Astrocyte of the cerebellum (primary cell): Measurements from ENCODE around the gene RCSD1.

Experiments
- DNase-seq: peaks from one replicate; pipeline ENCODE4 v3.0.0-alpha.2; 2011; ENCODE audit warnings: low read depth
- H3K4me3 ChIP-seq: 2 replicates; pipeline ENCODE4 v1.5.1; 2011; ENCODE audit warnings: mild to moderate bottlenecking, low read depth, low read length, moderate library complexity
- in situ Hi-C: cut with HindIII; loops from 2 replicates; pipeline ENCODE4 v1.10.0; 2017; ENCODE audit warnings: low sequenced_read_pairs
- TF ChIP-seq, protein P1 (sequence below): IDR thresholded peaks from 2 replicates; pipeline ENCODE4 v1.5.1; 2012; ENCODE audit warnings: low read length, low read depth, moderate library complexity, mild to moderate bottlenecking; ENCODE audit errors: missing control alignments

Gene RCSD1

DNA sequence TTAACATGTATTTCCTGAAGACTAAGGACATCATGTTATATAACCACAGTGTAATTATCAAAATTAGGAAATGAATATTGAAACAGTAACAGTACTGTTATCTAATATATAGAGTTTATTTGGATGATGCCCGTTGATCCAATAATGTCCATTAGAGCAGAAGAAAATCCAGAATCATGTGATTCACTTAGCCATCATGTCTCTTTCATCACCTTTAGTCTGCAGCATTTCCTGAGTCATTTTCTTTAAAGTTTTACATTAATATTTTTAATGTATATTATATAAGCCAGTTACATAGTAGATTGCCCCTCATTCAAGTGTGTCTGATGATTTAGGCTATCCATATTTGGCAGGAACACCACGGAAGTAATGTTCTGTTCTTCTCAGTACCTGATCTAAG is 120.6 kb downstream of the RCSD1 start:
- in situ Hi-C loops = no loop called here

GRCh38 chr1:167751676-167752075 is 121.6 kb downstream of the RCSD1 start:
- DNase-seq = no peak
- H3K4me3 ChIP-seq = no peak overlapping the region
- TF ChIP-seq, protein P1, sequence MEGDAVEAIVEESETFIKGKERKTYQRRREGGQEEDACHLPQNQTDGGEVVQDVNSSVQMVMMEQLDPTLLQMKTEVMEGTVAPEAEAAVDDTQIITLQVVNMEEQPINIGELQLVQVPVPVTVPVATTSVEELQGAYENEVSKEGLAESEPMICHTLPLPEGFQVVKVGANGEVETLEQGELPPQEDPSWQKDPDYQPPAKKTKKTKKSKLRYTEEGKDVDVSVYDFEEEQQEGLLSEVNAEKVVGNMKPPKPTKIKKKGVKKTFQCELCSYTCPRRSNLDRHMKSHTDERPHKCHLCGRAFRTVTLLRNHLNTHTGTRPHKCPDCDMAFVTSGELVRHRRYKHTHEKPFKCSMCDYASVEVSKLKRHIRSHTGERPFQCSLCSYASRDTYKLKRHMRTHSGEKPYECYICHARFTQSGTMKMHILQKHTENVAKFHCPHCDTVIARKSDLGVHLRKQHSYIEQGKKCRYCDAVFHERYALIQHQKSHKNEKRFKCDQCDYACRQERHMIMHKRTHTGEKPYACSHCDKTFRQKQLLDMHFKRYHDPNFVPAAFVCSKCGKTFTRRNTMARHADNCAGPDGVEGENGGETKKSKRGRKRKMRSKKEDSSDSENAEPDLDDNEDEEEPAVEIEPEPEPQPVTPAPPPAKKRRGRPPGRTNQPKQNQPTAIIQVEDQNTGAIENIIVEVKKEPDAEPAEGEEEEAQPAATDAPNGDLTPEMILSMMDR = no peak
- in situ Hi-C loops = no loop called here

More for the DNA sequence above, 120.6 kb downstream of the RCSD1 start:
- DNase-seq = no peak
- H3K4me3 ChIP-seq = no peak overlapping the region
- TF ChIP-seq, protein P1 = no peak

- H3K4me3 ChIP-seq = no peak overlapping the region
- TF ChIP-seq, protein P1 = no peak
- in situ Hi-C loops = no loop called here
- DNase-seq = no peak
Observed at GRCh38 chr1:167752219-167752985, 122.4 kb downstream of the RCSD1 start.

- DNase-seq = no peak
- in situ Hi-C loops = no loop called here
- TF ChIP-seq, protein P1 = no peak
- H3K4me3 ChIP-seq = no peak overlapping the region
Observed at GRCh38 chr1:167755654-167756053, 125.6 kb downstream of the RCSD1 start.
